Measurements from ENCODE around the gene PON3. TPM values are rescaled to one million over a fixed set of nuclear protein-coding genes. Genes with fewer than 3 reads are reported as not detected.

The PON3 gene
- total RNA-seq, 1 donor from 2014 or later: not detected

- Mint-ChIP-seq H3K27me3 (ENCODE audit: unreplicated experiment) (peaks cover 3% of the 10 kb centered on the region), H3K36me3 (ENCODE audit: unreplicated experiment) (no peaks in the 10 kb centered on the region), H3K4me1 (ENCODE audit: unreplicated experiment) (no peaks in the 10 kb centered on the region), H3K4me3 (ENCODE audit: unreplicated experiment) (no peak overlapping the region), H3K9me3 (ENCODE audit: unreplicated experiment) (no peaks in the 10 kb centered on the region), H3K27ac (ENCODE audit: unreplicated experiment) (no peak overlapping the region)
- no peak for DNase-seq (ENCODE audit: extremely low spot score, unreplicated experiment)
- TF ChIP-seq, protein P1, sequence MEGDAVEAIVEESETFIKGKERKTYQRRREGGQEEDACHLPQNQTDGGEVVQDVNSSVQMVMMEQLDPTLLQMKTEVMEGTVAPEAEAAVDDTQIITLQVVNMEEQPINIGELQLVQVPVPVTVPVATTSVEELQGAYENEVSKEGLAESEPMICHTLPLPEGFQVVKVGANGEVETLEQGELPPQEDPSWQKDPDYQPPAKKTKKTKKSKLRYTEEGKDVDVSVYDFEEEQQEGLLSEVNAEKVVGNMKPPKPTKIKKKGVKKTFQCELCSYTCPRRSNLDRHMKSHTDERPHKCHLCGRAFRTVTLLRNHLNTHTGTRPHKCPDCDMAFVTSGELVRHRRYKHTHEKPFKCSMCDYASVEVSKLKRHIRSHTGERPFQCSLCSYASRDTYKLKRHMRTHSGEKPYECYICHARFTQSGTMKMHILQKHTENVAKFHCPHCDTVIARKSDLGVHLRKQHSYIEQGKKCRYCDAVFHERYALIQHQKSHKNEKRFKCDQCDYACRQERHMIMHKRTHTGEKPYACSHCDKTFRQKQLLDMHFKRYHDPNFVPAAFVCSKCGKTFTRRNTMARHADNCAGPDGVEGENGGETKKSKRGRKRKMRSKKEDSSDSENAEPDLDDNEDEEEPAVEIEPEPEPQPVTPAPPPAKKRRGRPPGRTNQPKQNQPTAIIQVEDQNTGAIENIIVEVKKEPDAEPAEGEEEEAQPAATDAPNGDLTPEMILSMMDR (IDR thresholded peaks at IDR 0.05): no peak
These were observed 76.6 kb downstream of the PON3 start for GRCh38 chr7:95319570-95319969.

DNA sequence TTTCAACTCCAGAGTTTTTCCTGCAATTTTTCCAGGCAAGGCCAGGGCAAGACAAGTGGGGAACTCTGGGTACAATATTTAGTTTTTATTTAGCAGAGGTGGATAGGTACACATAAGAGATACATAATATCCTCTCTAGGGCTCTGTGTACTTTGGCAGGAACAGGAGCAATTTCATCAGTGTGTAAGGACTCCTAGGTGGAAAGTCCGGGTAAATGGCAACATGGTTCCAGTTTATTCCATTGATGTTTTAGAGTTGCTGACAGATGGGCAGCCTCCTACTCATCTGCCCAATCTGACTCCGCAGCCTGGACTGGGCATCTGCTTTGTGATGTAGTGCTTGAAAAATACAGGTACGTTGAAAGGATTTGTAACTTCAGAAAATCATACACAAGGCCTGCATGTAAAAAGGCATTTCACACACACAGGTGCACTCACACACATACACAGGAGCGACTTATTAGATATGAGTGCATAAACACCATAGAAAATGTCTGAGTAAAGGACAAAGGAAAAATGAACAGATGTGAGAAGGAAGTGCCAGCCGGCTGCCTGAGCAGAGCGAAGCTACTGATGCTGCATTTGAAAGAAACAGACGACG is 77.6 kb downstream of the PON3 start:
- H3K27me3 Mint-ChIP-seq (ENCODE audit: unreplicated experiment): peaks cover 8% of the 10 kb centered on the region
- no peaks in the 10 kb centered on the region for H3K9me3 Mint-ChIP-seq (ENCODE audit: unreplicated experiment)
- H3K36me3 Mint-ChIP-seq (ENCODE audit: unreplicated experiment): no peaks in the 10 kb centered on the region
- no peak overlapping the region for H3K27ac Mint-ChIP-seq (ENCODE audit: unreplicated experiment)
- H3K4me3 Mint-ChIP-seq (ENCODE audit: unreplicated experiment): no peak overlapping the region
- TF ChIP-seq, protein P1 (IDR thresholded peaks at IDR 0.05): no peak
- DNase-seq (ENCODE audit: extremely low spot score, unreplicated experiment): no peak
- no peaks in the 10 kb centered on the region for H3K4me1 Mint-ChIP-seq (ENCODE audit: unreplicated experiment)

GRCh38 chr7:95317966-95318365 is 78.2 kb downstream of the PON3 start:
- Mint-ChIP-seq H3K27ac (ENCODE audit: unreplicated experiment) (no peak overlapping the region), H3K9me3 (ENCODE audit: unreplicated experiment) (no peaks in the 10 kb centered on the region), H3K27me3 (ENCODE audit: unreplicated experiment) (peaks cover 10% of the 10 kb centered on the region), H3K4me1 (ENCODE audit: unreplicated experiment) (no peaks in the 10 kb centered on the region), H3K4me3 (ENCODE audit: unreplicated experiment) (no peak overlapping the region), H3K36me3 (ENCODE audit: unreplicated experiment) (no peaks in the 10 kb centered on the region)
- TF ChIP-seq, protein P1 (IDR thresholded peaks at IDR 0.05): no peak
- DNase-seq (ENCODE audit: extremely low spot score, unreplicated experiment): no peak

DNA sequence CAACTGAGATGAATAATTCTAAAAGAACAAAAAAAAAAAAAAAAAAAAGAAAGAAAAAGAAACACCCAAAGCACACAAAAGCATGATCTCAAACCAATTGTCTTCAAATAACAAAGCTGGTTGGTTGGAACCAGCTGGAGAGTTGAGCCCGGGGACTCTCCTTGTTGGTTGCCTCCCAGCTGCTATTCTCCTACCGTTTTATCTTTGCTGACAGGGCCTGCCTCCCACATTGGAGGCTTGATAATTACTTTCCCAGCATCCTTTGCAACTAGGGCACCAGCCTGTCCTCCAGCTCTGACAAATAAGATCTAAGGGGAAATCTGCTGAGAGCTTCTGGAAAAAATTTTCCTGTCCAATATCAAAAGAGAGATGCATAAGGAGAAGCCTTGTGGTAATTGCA is 78.6 kb downstream of the PON3 start:
- TF ChIP-seq, protein P1 (IDR thresholded peaks at IDR 0.05): no peak
- H3K36me3 Mint-ChIP-seq (ENCODE audit: unreplicated experiment): no peaks in the 10 kb centered on the region
- no peaks in the 10 kb centered on the region for H3K4me1 Mint-ChIP-seq (ENCODE audit: unreplicated experiment)
- DNase-seq (ENCODE audit: extremely low spot score, unreplicated experiment): no peak
- H3K9me3 Mint-ChIP-seq (ENCODE audit: unreplicated experiment): no peaks in the 10 kb centered on the region
- H3K27ac Mint-ChIP-seq (ENCODE audit: unreplicated experiment): no peak overlapping the region
- H3K27me3 Mint-ChIP-seq (ENCODE audit: unreplicated experiment): peaks cover 10% of the 10 kb centered on the region
- no peak overlapping the region for H3K4me3 Mint-ChIP-seq (ENCODE audit: unreplicated experiment)

GRCh38 chr7:95316588-95316987 is 79.6 kb downstream of the PON3 start:
- no peak overlapping the region for H3K4me3 Mint-ChIP-seq (ENCODE audit: unreplicated experiment)
- no peaks in the 10 kb centered on the region for H3K36me3 Mint-ChIP-seq (ENCODE audit: unreplicated experiment)
- TF ChIP-seq, protein P1 (IDR thresholded peaks at IDR 0.05): no peak
- H3K27ac Mint-ChIP-seq (ENCODE audit: unreplicated experiment): no peak overlapping the region
- peaks cover 10% of the 10 kb centered on the region for H3K27me3 Mint-ChIP-seq (ENCODE audit: unreplicated experiment)
- no peaks in the 10 kb centered on the region for H3K4me1 Mint-ChIP-seq (ENCODE audit: unreplicated experiment)
- DNase-seq (ENCODE audit: extremely low spot score, unreplicated experiment): no peak
- H3K9me3 Mint-ChIP-seq (ENCODE audit: unreplicated experiment): no peaks in the 10 kb centered on the region
